Astrocyte of the spinal cord (primary cell): ENCODE measurements around the gene LSS.
"Not testable (repeated sequence)": the region's sequence is repeated elsewhere in the genome, so short reads cannot be mapped to it uniquely, and the experiment has no call there.

Experiments
- DNase-seq: peaks from one replicate; pipeline ENCODE4 v3.0.0; 2011; ENCODE audit warnings: low read depth, low spot score
- H3K4me3 ChIP-seq: 2 replicates; pipeline ENCODE4 v1.5.1; 2011; ENCODE audit warnings: low read depth, mild to moderate bottlenecking, low read length, moderate library complexity
- in situ Hi-C: cut with HindIII; loops from 2 replicates; pipeline ENCODE4 v1.10.0; 2017; ENCODE audit warnings: low sequenced_read_pairs
- TF ChIP-seq, protein P1 (sequence below): IDR thresholded peaks from 2 replicates; pipeline ENCODE4 v1.5.1; 2012; ENCODE audit warnings: low read depth, mild to moderate bottlenecking, low read length, inconsistent platforms

LSS gene

DNA sequence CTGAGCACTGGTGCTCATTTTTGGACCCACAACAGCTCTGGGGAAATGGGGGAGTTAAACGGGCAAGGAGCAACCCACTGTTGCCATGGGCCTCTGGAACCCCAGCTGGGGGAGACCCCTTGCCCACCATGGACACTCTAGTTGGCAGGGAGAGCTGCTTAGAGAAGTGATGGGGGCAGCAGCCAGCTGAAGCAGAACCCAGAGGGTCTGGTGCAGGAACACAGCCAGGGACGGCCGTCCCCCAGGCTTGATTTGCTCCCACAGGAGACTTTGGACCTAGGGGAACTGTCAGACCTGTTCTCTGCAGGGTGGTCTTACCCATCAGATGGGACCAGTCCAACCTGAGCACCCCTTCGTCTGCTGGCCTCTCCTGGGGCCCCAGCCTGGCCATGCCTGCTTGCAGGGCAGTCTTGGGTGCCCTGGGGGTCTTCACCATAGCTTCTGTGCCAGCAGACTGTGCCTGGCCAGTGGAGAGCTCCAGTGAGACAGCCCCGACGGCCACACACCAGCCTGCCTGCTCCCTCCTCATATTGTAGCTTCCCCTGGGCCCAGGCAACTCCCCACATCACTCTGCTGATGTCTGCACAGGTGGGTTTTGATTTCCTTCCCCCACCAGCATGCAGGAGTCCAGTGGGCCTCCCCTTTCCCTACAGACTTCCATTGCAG, 55.6 kb downstream of the LSS start:
- DNase-seq: no peak
- H3K4me3 ChIP-seq: no peak overlapping the region
- in situ Hi-C loops: no loop called here
- TF ChIP-seq, protein P1, sequence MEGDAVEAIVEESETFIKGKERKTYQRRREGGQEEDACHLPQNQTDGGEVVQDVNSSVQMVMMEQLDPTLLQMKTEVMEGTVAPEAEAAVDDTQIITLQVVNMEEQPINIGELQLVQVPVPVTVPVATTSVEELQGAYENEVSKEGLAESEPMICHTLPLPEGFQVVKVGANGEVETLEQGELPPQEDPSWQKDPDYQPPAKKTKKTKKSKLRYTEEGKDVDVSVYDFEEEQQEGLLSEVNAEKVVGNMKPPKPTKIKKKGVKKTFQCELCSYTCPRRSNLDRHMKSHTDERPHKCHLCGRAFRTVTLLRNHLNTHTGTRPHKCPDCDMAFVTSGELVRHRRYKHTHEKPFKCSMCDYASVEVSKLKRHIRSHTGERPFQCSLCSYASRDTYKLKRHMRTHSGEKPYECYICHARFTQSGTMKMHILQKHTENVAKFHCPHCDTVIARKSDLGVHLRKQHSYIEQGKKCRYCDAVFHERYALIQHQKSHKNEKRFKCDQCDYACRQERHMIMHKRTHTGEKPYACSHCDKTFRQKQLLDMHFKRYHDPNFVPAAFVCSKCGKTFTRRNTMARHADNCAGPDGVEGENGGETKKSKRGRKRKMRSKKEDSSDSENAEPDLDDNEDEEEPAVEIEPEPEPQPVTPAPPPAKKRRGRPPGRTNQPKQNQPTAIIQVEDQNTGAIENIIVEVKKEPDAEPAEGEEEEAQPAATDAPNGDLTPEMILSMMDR: no peak

DNA sequence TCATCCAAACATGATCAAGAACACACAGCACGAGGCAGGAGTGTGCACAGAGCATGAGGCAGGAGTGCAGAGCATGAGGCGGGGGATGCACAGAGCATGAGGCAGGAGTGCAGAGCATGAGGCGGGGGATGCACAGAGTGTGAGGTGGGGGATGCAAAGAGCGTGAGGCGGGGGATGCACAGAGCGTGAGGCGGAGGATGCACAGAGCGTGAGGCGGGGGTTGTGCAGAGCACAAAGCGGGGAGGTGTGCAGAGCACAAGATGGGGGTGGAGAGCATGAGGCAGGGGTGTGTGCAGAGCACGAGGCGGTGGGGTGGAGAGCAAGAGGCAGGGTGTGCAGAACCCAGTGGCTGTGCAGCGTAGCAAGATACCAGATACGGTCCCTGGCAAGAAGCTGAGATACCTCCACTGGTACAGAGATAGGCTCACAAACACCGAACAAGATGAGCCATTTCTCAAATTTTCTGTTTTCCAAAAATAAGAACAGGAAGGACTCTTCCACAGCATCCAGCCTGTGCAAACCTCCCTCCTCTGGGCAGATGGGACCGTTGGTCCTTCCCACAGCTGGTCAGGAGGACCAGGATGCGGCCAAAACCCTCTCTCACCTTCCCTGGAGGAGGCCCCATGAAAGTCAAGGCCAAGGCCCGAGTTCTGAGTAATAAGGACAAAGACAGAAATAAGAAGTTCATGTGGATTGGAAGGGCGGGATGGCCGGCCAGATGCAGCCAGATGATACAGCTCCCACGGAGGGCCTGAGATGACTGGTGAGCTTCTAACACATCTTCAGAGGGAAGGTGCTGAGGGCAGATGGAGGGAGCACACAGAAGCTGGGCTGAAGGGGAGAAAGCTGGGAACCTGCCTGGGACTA, 56.3 kb downstream of the LSS start:
- no peak overlapping the region for H3K4me3 ChIP-seq
- TF ChIP-seq, protein P1: no peak
- in situ Hi-C loops: no loop called here
- no peak for DNase-seq

DNA sequence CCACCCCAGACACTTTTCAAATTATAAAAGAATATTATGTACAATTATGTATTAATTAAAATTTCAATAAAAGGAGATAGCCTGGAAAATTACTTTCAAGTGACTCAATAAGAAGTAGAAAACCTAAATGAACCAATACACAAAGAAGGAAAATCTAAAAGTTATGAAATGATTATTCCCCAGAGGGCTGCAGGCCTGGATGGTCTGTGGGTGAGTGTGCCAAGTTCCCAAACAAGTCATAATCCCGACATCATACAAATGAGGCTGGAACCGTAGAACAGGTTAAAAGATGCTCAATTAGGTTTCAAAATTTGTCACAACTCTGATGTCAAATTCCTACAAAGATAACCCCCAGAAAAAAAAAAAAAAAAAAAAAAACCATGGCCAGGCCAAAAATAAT, 57.0 kb downstream of the LSS start:
- DNase-seq: no peak
- TF ChIP-seq, protein P1: no peak
- no peak overlapping the region for H3K4me3 ChIP-seq
- in situ Hi-C loops: no loop called here

DNA sequence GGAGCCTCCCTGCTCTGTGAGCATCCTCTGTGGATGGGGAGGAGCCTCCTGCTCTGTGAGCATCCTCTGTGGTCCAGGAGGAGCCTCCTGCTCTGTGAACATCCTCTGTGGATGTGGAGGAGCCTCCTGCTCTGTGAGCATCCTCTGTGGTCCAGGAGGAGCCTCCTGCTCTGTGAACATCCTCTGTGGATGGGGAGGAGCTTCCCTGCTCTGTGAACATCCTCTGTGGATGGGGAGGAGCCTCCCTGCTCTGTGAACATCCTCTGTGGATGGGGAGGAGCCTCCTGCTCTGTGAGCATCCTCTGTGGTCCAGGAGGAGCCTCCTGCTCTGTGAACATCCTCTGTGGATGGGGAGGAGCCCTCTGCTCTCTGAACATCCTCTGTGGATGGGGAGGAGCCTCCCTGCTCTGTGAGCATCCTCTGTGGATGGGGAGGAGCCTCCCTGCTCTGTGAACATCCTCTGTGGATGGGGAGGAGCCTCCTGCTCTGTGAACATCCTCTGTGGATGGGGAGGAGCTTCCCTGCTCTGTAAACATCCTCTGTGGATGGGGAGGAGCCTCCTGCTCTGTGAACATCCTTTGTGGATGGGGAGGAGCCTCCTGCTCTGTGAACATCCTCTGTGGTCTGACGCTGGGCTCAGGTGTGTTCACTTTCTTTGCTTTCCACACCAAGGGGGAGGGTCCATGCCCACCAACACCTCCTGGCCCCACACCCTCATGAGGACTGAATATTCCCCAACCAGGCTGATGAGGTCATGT, 58.0 kb downstream of the LSS start:
- H3K4me3 ChIP-seq, DNase-seq, in situ Hi-C loops: not testable (repeated sequence)

DNA sequence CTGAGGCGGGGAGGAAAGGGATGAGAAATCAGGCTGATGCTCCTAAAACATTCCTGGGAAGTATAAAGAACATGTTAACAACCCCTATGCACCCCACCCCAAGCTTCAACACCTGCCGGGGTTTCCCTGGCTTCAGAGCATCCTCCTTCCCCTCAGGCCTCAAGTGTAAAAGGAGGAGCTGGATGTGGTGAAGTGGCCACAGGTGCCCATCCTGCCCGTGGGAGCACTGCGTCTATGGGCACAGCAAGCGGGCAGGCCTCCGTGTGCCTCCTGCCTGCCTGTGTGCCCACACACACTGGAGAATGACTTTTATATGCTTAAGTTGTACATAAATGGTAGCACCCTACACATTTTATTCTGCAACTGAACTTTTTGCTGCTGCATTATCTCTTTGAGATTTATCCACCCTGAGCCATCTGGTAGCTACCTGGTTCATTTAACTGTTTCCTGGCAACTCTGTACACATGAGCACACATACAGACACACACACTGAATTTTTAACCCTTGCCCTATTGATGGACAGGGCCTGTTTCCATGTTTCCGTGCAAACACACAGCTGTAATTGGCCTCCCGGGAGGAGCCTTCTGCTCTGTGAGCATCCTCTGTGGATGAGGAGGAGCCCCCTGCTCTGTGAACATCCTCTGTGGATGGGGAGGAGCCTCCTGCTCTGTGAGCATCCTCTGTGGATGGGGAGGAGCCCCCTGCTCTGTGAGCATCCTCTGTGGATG, 59.8 kb downstream of the LSS start:
- DNase-seq: no peak
- TF ChIP-seq, protein P1: no peak
- H3K4me3 ChIP-seq: no peak overlapping the region
- in situ Hi-C loops: no loop called here

DNA sequence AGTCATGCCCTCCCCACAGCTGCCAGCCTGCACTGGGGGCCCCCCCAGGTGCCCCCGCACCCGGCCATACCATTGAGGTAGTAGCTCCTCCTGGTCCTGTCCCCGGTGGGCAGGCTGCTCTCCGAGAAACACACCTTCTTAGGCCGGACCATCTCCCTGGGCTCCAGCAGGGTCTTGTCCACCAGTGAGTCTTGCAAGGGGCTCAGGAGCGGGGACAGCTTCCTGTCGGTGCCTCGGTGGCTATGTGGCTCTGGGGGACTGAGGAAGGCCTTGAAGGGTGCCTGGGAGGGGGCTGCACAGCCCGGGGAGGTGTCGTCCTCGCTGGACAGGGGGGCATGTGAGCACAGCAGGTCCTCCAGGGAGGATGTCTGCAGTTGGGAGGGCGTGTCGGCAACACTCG, 60.3 kb downstream of the LSS start:
- DNase-seq: no peak
- in situ Hi-C loops: no loop called here
- TF ChIP-seq, protein P1: no peak
- H3K4me3 ChIP-seq: no peak overlapping the region
